Measurements from ENCODE around the gene CARMIL1. TPM values are rescaled to one million over a fixed set of nuclear protein-coding genes. Genes with fewer than 3 reads are reported as not detected.

The CARMIL1 gene
- total and polyA plus RNA-seq, 2 of the 8 experiments (the other 6 are each of a cell fraction or from before 2014, with no cell fraction given) = 20.3 to 40.4 TPM

- Histone ChIP-seq H2BK5ac (ENCODE audit: low read depth, low read length) (no peak overlapping the region), H3K27ac (ENCODE audit: low read depth, low read length) (no peak overlapping the region), H3K4me3 (ENCODE audit: extremely low read depth in 1 of 4, insufficient read depth in 2 of 4, low read depth in 3 of 4, low read length in 4 of 4) (no peak overlapping the region), H3K9ac (replicated peaks in 1 of 4; ENCODE audit: extremely low read depth in 1 of 4, low read depth in 3 of 4, low read length in 3 of 4) (no peak overlapping the region), H3K23me2 (ENCODE audit: low read depth, low read length) (no peaks in the 10 kb centered on the region), H3K79me2 (ENCODE audit: control insufficient read depth in 1 of 2, insufficient read depth in 2 of 2, low read length in 2 of 2) (no peaks in the 10 kb centered on the region), H3K9me3 (ENCODE audit: insufficient read depth in 2 of 2, low read depth in 1 of 2, low read length in 1 of 2) (no peaks in the 10 kb centered on the region), H2BK12ac (ENCODE audit: low read depth, low read length) (no peak overlapping the region), H3K27me3 (replicated peaks in 1 of 4; ENCODE audit: control insufficient read depth in 3 of 4, extremely low read depth in 1 of 4, insufficient read depth in 3 of 4, low read length in 3 of 4) (peaks cover 0 to 2% (median 0%) of the 10 kb centered on the region in 4 experiments; a peak in 1 of 7 replicates), H4K20me1 (replicated peaks in 1 of 2; ENCODE audit: control insufficient read depth in 1 of 2, insufficient read depth in 2 of 2, low read length in 2 of 2) (no peaks in the 10 kb centered on the region), H2AK5ac (ENCODE audit: low read depth, low read length) (no peak overlapping the region), H3K14ac (ENCODE audit: insufficient read length) (no peak overlapping the region), H2BK15ac (ENCODE audit: low read length) (no peak overlapping the region), H4K8ac (ENCODE audit: extremely low read depth, insufficient read depth, low read length) (no peak overlapping the region), H2BK120ac (replicated peaks; ENCODE audit: low read depth, low read length) (no peak overlapping the region), H3K4me2 (ENCODE audit: insufficient read depth in 1 of 2, low read depth in 2 of 2, low read length in 2 of 2) (no peak overlapping the region), H3K56ac (replicated peaks; ENCODE audit: insufficient read length, low read depth, low read length) (no peak overlapping the region), H3K23ac (ENCODE audit: insufficient read length) (no peak overlapping the region), H3K79me1 (ENCODE audit: low read depth, low read length) (no peaks in the 10 kb centered on the region), H2BK20ac (ENCODE audit: low read length) (no peak overlapping the region), H3K18ac (ENCODE audit: extremely low read depth, low read length) (no peak overlapping the region), H2AFZ (ENCODE audit: low read length) (no peak overlapping the region), H4K91ac (replicated peaks; ENCODE audit: insufficient read length, low read length) (no peak overlapping the region), H3K4me1 (replicated peaks in 1 of 4; ENCODE audit: control insufficient read depth in 3 of 4, insufficient read depth in 4 of 4, low read length in 3 of 4) (no peaks in the 10 kb centered on the region), H3K36me3 (ENCODE audit: control insufficient read depth in 2 of 4, insufficient read depth in 4 of 4, low read length in 3 of 4) (no peaks in the 10 kb centered on the region), H4K5ac (ENCODE audit: insufficient read length, low read depth, low read length) (no peak overlapping the region), H3K4ac (replicated peaks; ENCODE audit: insufficient read length, low read depth, low read length) (no peak overlapping the region)
- TF ChIP-seq YY1 (IDR thresholded peaks at IDR 0.05; ENCODE audit: low read depth, low read length) (no peak), CREB1 (IDR thresholded peaks at IDR 0.05) (no peak)
- CTCF ChIA-PET (ENCODE audit: partially characterized antibody) = interaction anchor here (0.7 to 1.7 kb wide), 5 partner anchors 10 to 1092 kb away, joined by 3 to 6 read pairs (median 3); partner anchors contain the start of gene SCGN
- POLR2A ChIA-PET (ENCODE audit: partially characterized antibody) = no interaction called here
- no peak for FAIRE-seq
- WGBS, 2 experiments (ENCODE audit: extremely low coverage in 1 of 2, insufficient coverage in 1 of 2, insufficient read length in 1 of 2, insufficient replicate concordance in 2 of 2, low coverage in 1 of 2, low lambda C conversion rate in 2 of 2, missing lambda C conversion rate in 1 of 2) = 94% methylated on average over 3 of the region's 3 CpGs; no CpG with 5 or more reads in 1 of the 2 experiments
- DNase-seq (ENCODE audit: low read depth in 1 of 2, low spot score in 2 of 2) = no peak
Measured at GRCh38 chr6:25641940-25642666, 362.9 kb downstream of the CARMIL1 start.

Measured in H1 (cell line).